Activated CD4-positive, alpha-beta T cell treated with anti-CD3 and anti-CD28 coated beads, Interleukin-2, amount 50 U/mL, for 4 hours (primary cell): ENCODE data around the gene IFNA2.
"Not testable (repeated sequence)": the region's sequence is repeated elsewhere in the genome, so short reads cannot be mapped to it uniquely, and the experiment has no call there.

ENCODE experiments used
- DNase-seq, 2 experiments: peaks; one replicate each; pipeline ENCODE4 v3.0.0-alpha.2; 2020

Gene IFNA2

GRCh38 chr9:21385131-21385670 lies at the start of gene IFNA2:
TSS of gene IFNA2 (minus strand) at chr9:21385398. CDS start at chr9:21385329, 69 bp downstream.
- no peak for DNase-seq

- DNase-seq: not testable (repeated sequence)
Observed at GRCh38 chr9:21435015-21435383, 49.8 kb upstream of the IFNA2 start.

GRCh38 chr9:21434202-21435014 lies 49.2 kb upstream of the IFNA2 start:
- peak; percentile 25 to 35 for DNase-seq

- no peak for DNase-seq
Observed at GRCh38 chr9:21432672-21433425, 47.7 kb upstream of the IFNA2 start.

- no peak for DNase-seq
Observed at GRCh38 chr9:21429191-21429590, 44.0 kb upstream of the IFNA2 start.

- no peak for DNase-seq
Observed at GRCh38 chr9:21428235-21428634, 43.0 kb upstream of the IFNA2 start.

- no peak for DNase-seq
Observed at GRCh38 chr9:21415493-21416267, 30.5 kb upstream of the IFNA2 start.

- DNase-seq: no peak
Observed at GRCh38 chr9:21414220-21414940, 29.2 kb upstream of the IFNA2 start.

- no peak for DNase-seq
Observed at GRCh38 chr9:21413624-21414023, 28.4 kb upstream of the IFNA2 start.

- DNase-seq: no peak
Observed at GRCh38 chr9:21413151-21413550, 28.0 kb upstream of the IFNA2 start.

- no peak for DNase-seq
Observed at GRCh38 chr9:21412107-21412506, 26.9 kb upstream of the IFNA2 start.

GRCh38 chr9:21408817-21409216 lies 23.6 kb upstream of the IFNA2 start, which contains the start of gene IFNA8:
TSS of gene IFNA8 (plus strand) at chr9:21409117. CDS start at chr9:21409177, 60 bp downstream.
- DNase-seq: no peak

GRCh38 chr9:21404146-21404545 lies 18.9 kb upstream of the IFNA2 start:
- no peak for DNase-seq

GRCh38 chr9:21402386-21403251 lies 17.4 kb upstream of the IFNA2 start:
- no peak for DNase-seq

GRCh38 chr9:21399956-21400355 lies 14.8 kb upstream of the IFNA2 start:
- no peak for DNase-seq

- DNase-seq: no peak
Observed at GRCh38 chr9:21398955-21399489, 13.8 kb upstream of the IFNA2 start.

GRCh38 chr9:21395778-21396717 lies 10.8 kb upstream of the IFNA2 start:
- DNase-seq: peak; percentile 52 to 56

- no peak for DNase-seq
Observed at GRCh38 chr9:21392270-21392669, 7.1 kb upstream of the IFNA2 start.

GRCh38 chr9:21383627-21384026 lies 1.6 kb downstream of the IFNA2 start:
- no peak for DNase-seq
